IPS-20b (cell line): ENCODE results near the gene ST6GALNAC1.

Source experiments
- H3K27ac ChIP-seq: one replicate; pipeline ENCODE4 v1.5.1; 2013; ENCODE audit warnings: low read length
- H3K27me3 ChIP-seq: 2 replicates; pipeline ENCODE4 v1.6.1; 2013; ENCODE audit warnings: mild to moderate bottlenecking, low read length, inconsistent platforms; ENCODE audit not compliant: insufficient read depth
- H3K36me3 ChIP-seq: 2 replicates; pipeline ENCODE4 v1.6.1; 2013; ENCODE audit warnings: low read depth, mild to moderate bottlenecking, inconsistent platforms, low read length, moderate library complexity; ENCODE audit not compliant: insufficient read depth
- H3K4me1 ChIP-seq: 2 replicates; pipeline ENCODE4 v1.6.1; 2013; ENCODE audit warnings: mild to moderate bottlenecking, control low read depth, inconsistent platforms, low read length, moderate library complexity; ENCODE audit not compliant: insufficient read depth
- H3K4me3 ChIP-seq: 2 replicates; pipeline ENCODE4 v1.5.1; 2013; ENCODE audit warnings: mild to moderate bottlenecking, low read length, inconsistent platforms
- H3K9ac ChIP-seq: 2 replicates; pipeline ENCODE4 v1.6.1; 2013; ENCODE audit warnings: low read depth, mild to moderate bottlenecking, inconsistent platforms, low read length, moderate library complexity
- H3K9me3 ChIP-seq: 2 replicates; pipeline ENCODE4 v1.6.1; 2013; ENCODE audit warnings: mild to moderate bottlenecking, low read depth, low read length, inconsistent platforms; ENCODE audit not compliant: insufficient read depth

Gene ST6GALNAC1

DNA sequence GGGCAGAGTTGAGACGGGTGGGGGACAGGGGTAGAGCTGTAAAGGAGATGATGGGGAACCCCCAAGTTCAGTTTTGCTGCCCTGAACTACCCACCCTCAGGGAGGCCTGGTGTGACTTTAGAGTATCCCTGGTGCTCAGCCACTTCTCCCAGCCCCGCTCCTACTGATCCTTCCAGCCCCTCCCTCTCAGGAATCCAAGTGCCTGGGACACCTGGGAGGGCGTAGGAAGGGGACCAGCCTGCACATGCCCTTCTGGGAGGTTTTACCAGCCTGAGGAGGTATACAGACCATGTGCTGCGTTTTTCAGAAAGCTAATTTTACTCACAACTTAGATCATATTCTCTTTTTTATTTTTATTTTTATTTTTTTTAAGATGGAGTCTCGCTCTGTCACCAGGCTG lies 62.0 kb downstream of the ST6GALNAC1 start:
- Histone ChIP-seq H3K36me3 (no peaks in the 10 kb centered on the region), H3K4me3 (no peak overlapping the region), H3K27ac (no peak overlapping the region), H3K9me3 (no peaks in the 10 kb centered on the region), H3K9ac (no peak overlapping the region), H3K4me1 (0 out of 2 replicates have a peak, but pooled peaks cover 4% of the 10 kb centered on the region), H3K27me3 (peaks cover 68% of the 10 kb centered on the region)

DNA sequence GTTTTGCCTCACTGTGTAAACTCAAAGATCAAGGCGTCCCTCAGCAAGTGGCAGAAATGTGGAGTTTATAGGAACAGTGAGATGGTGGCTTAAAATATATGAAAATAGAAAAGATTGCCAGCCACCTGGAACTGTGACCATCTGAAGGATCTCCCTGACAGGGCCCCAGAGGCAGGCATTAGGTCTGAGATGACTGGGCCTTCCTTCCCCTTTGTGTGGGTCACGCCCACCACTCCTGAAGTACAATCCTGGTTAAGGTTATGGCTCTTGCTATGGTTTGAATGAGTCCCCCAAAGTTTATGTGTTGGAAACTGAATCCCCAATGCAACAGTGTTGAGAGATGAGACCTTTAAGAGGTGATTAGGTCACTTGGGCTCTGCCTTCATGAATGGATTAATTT lies 64.3 kb downstream of the ST6GALNAC1 start:
- H3K9ac ChIP-seq: no peak overlapping the region

DNA sequence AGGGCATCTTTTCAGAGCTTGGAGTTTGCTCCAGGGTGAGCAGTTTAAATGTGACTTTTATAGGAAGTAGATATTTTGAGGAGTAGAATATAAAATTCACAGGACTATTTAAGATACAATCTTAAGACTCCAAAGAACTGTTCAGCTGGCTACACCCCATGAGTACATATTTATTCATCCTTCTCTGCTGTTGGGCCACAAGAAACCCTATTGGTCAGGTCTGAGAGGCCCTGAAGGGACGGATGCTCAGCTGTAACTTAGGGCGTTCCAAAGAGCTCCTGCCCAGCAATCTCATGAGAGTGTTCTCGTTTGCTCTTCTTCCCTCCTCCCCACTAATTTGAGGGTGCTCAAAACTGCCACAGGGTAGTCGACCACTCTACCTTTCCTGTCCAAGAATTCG lies 65.2 kb downstream of the ST6GALNAC1 start:
- Histone ChIP-seq H3K27ac (no peak overlapping the region), H3K4me3 (no peak overlapping the region), H3K4me1 (0 out of 2 replicates have a peak, but pooled peaks cover 4% of the 10 kb centered on the region), H3K36me3 (no peaks in the 10 kb centered on the region), H3K9ac (no peak overlapping the region), H3K27me3 (peaks cover 36% of the 10 kb centered on the region), H3K9me3 (no peaks in the 10 kb centered on the region)

More for the DNA sequence above, 64.3 kb downstream of the ST6GALNAC1 start:
- H3K27me3 ChIP-seq: peaks cover 45% of the 10 kb centered on the region
- 0 out of 2 replicates have a peak, but pooled peaks cover 4% of the 10 kb centered on the region for H3K4me1 ChIP-seq
- no peak overlapping the region for H3K4me3 ChIP-seq
- H3K9me3 ChIP-seq: no peaks in the 10 kb centered on the region
- no peaks in the 10 kb centered on the region for H3K36me3 ChIP-seq
- no peak overlapping the region for H3K27ac ChIP-seq

DNA sequence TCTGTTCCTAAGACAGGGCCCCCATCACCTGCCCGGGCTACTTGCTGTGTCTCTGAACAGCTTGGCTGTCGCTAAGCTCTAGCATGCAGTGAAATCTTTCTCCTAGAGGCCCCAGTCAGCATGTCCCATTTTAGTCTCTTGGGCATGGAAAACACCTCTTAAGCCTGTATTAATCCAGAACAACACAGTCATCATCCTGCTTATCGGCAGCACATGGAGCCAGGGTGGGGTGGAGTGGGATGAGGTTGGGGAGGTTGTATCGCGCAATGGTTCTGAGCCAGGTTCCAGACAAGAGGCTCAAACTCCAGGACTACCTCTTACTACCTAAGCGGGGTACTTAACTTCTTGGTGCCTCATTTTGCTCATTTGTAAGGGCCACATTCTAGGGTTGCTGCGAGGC lies 65.7 kb downstream of the ST6GALNAC1 start:
- Histone ChIP-seq H3K9ac (no peak overlapping the region), H3K36me3 (no peaks in the 10 kb centered on the region), H3K4me3 (no peak overlapping the region), H3K27me3 (peaks cover 31% of the 10 kb centered on the region), H3K27ac (no peak overlapping the region), H3K9me3 (no peaks in the 10 kb centered on the region), H3K4me1 (0 out of 2 replicates have a peak, but pooled peaks cover 4% of the 10 kb centered on the region)

DNA sequence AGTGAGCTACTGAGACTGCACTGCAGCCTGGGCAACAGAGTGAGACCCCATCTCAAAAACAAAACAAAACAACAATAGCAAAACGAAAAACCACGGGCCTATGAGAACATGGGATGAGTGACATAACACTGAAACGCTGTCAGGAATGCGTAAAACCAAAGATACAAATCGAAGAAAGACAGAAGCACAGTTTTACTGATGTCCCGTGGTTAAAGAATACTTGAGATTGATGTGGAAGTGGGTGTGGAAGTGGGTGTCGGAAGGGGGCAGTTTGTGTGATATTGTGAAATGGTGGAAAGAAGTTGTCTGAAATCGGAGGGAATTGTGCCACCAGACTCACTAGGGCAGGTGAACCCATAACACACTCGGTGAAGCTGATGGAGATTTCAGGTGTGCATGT lies 67.4 kb downstream of the ST6GALNAC1 start:
- Histone ChIP-seq H3K4me1 (0 out of 2 replicates have a peak, but pooled peaks cover 4% of the 10 kb centered on the region), H3K9me3 (no peaks in the 10 kb centered on the region), H3K27ac (no peak overlapping the region), H3K9ac (no peak overlapping the region), H3K36me3 (no peaks in the 10 kb centered on the region), H3K4me3 (no peak overlapping the region), H3K27me3 (peaks cover 23% of the 10 kb centered on the region; the same call in 1 of the 2 replicates)

DNA sequence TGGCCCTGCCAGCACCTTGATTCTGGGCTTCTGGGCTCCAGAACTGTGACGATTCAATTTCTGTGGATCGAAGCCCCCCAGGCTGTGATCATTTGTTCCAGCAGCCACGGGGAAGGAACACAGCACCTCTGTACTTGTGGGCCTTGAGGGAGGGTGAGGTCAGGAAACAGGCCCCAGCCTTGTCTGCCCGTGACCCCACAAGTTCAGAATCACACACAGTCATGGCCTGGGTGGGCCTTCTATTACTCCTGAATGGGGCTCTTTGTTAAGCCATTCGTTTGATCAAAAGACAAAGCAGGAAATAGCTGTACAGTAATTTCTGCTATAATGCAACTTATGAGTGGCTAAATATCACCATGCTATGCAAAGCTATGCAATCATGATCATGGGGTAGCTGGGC lies 68.0 kb downstream of the ST6GALNAC1 start:
- Histone ChIP-seq H3K27me3 (peaks cover 19% of the 10 kb centered on the region; the same call in 1 of the 2 replicates), H3K9ac (no peak overlapping the region), H3K9me3 (no peaks in the 10 kb centered on the region), H3K4me3 (no peak overlapping the region), H3K4me1 (no peaks in the 10 kb centered on the region), H3K36me3 (no peaks in the 10 kb centered on the region), H3K27ac (no peak overlapping the region)
